Thyroid gland (tissue), 4 donors: ENCODE measurements around the gene CDKN2C. TPM values are rescaled to one million over a fixed set of nuclear protein-coding genes. Genes with fewer than 3 reads are reported as not detected.

Source experiments
- DNase-seq, 2 donors: peaks; one replicate each; pipeline ENCODE4 v3.0.0-alpha.2; 2019
- H3K27ac ChIP-seq, 3 donors: fragments of 200-600 bp; sonication (generic); 1 replicate in 2 of 3; 2 replicates in 1 of 3; pipeline ENCODE4 v1.5.1; 2016 to 2019; ENCODE audit warnings: mild to moderate bottlenecking in 1 of 3, moderate library complexity in 1 of 3
- H3K27me3 ChIP-seq: fragments of 200-600 bp; sonication (generic); one replicate; pipeline ENCODE4 v1.5.1; 2019
- H3K36me3 ChIP-seq, 2 donors: fragments of 200-600 bp; sonication (generic); one replicate each; pipeline ENCODE4 v1.5.1; 2016 to 2019
- H3K4me1 ChIP-seq, 2 donors: fragments of 200-600 bp; sonication (generic); one replicate each; pipeline ENCODE4 v1.5.1; 2017 to 2019
- H3K4me3 ChIP-seq, 3 donors: fragments of 200-600 bp; sonication (generic); replicated peaks in 1 of 3; 1 replicate in 2 of 3; 2 replicates in 1 of 3; pipeline ENCODE4 v1.5.1; 2016; ENCODE audit warnings: mild to moderate bottlenecking in 1 of 3
- H3K9me3 ChIP-seq: fragments of 200-600 bp; sonication (generic); one replicate; pipeline ENCODE4 v1.5.1; 2017
- POLR2A ChIP-seq, 2 donors: fragments of 450-650 bp; IDR thresholded peaks; one replicate each; pipeline ENCODE4 v1.6.1; 2017; ENCODE audit warnings: antibody characterized with exemption in 2 of 2, mild to moderate bottlenecking in 2 of 2, moderate library complexity in 1 of 2
- WGBS, 2 donors: methylation state at CpG; one replicate each; pipeline ENCODE4 v1.1.5; 2017; 5-methylcytosine and 5-hydroxymethylcytosine counted together
- intact Hi-C: fragments of 100-400 bp; cut with DNase I; formaldehyde crosslinking; loops from one replicate; pipeline ENCODE4 v1.15.1; 2023
- total RNA-seq, 4 donors: library from RNA; depleted of rRNA; stranded (reverse); fragments of >200 nt; gene quantifications; one replicate each; pipeline ENCODE4 v1.2.3, GENCODE V29; 2016
- TF ChIP-seq, protein P1 (sequence below), 6 experiments: fragments of 200-600 bp in 3 of 6; fragments of 450-650 bp in 3 of 6; sonication (generic) in 3 of 6; IDR thresholded peaks; one replicate each; pipeline ENCODE4 v1.5.1; 2016 to 2019; ENCODE audit warnings: antibody characterized with exemption in 6 of 6, mild to moderate bottlenecking in 2 of 6, inconsistent platforms in 1 of 6, moderate library complexity in 1 of 6

Gene CDKN2C
- total RNA-seq, 4 donors from 2014 or later = 10.3 to 21.6 (median 11.6) TPM

DNA sequence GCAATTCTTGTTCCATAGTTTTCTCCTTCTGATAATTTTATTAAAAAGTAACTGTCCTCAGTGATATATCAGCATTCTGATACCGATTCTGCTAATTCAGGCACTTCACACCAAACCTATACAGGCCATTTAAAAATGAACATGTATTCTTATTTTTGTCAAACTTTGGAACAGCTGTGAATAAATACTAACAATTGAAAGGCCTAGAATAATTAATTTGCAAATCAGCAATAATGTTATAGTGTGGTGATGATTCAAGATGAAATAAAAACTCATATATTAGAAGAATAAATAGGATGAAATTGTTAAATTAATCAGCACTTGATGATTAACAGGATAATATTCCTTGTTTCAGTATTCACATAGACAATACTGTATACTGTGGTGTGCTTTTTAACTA is 9.9 kb downstream of the CDKN2C start:
- Histone ChIP-seq H3K27me3 (no peaks in the 10 kb centered on the region), H3K4me3 (no peak overlapping the region), H3K27ac (peak overlapping the region in 1 of 3 donors; percentile 95), H3K4me1 (no peaks in the 10 kb centered on the region), H3K9me3 (no peaks in the 10 kb centered on the region), H3K36me3 (no peaks in the 10 kb centered on the region)
- no peak for TF ChIP-seq POLR2A (IDR thresholded peaks at IDR 0.05)
- TF ChIP-seq, protein P1, sequence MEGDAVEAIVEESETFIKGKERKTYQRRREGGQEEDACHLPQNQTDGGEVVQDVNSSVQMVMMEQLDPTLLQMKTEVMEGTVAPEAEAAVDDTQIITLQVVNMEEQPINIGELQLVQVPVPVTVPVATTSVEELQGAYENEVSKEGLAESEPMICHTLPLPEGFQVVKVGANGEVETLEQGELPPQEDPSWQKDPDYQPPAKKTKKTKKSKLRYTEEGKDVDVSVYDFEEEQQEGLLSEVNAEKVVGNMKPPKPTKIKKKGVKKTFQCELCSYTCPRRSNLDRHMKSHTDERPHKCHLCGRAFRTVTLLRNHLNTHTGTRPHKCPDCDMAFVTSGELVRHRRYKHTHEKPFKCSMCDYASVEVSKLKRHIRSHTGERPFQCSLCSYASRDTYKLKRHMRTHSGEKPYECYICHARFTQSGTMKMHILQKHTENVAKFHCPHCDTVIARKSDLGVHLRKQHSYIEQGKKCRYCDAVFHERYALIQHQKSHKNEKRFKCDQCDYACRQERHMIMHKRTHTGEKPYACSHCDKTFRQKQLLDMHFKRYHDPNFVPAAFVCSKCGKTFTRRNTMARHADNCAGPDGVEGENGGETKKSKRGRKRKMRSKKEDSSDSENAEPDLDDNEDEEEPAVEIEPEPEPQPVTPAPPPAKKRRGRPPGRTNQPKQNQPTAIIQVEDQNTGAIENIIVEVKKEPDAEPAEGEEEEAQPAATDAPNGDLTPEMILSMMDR (IDR thresholded peaks at IDR 0.05) = no peak
- WGBS, 2 donors = 88 to 95% methylated on average over 1 of the region's 1 CpG
- DNase-seq = no peak
- intact Hi-C loops = no loop called here

DNA sequence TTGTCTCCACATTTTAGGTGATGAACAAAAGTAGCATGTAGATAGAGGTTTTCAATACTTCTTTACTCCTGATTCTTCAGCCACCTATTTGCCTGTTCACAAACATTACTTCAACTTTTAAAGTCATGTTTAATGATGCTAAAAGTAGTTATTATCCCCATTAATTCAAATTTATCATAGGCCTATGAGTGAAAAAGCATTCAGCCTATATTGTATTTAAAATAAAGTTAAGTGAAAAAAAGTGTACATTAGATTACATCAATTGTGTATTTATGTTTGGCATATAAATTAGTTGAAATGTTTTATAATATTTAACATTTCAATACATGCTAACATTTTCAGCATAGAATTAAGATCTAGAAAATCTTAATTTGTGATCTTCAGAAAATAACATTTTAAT is 10.5 kb downstream of the CDKN2C start:
- DNase-seq = no peak
- H3K4me3 ChIP-seq = no peak overlapping the region
- no peaks in the 10 kb centered on the region for H3K36me3 ChIP-seq
- no peak overlapping the region for H3K27ac ChIP-seq
- no peak for TF ChIP-seq POLR2A (IDR thresholded peaks at IDR 0.05)
- no peaks in the 10 kb centered on the region for H3K9me3 ChIP-seq
- no peaks in the 10 kb centered on the region for H3K4me1 ChIP-seq
- intact Hi-C loops = no loop called here
- H3K27me3 ChIP-seq = no peaks in the 10 kb centered on the region

DNA sequence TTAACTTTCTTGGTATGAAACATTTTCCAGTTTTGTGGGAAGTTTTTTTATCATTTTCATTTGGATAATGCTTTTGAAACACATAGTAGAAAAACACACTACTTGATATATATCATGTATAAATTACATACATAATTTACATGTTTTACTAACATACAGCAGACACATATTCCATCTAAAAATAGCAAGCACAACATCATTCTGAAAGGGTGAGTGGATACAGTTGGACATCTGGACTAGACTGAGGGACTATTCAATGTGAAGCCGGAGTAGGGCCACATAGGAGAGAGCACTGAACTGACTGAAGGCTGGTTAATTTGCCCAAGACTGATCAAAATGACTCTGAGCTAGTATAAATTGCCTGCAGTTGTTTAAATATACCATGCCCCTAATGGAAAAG is 11.7 kb downstream of the CDKN2C start:
- no peak for DNase-seq
- no peaks in the 10 kb centered on the region for H3K36me3 ChIP-seq
- H3K27ac ChIP-seq = peak overlapping the region in 1 of 3 donors; percentile 11
- no peak overlapping the region for H3K4me3 ChIP-seq
- H3K4me1 ChIP-seq = no peaks in the 10 kb centered on the region
- 93 to 96% methylated on average over 1 of the region's 1 CpG for WGBS, 2 donors
- no peaks in the 10 kb centered on the region for H3K27me3 ChIP-seq
- H3K9me3 ChIP-seq = no peaks in the 10 kb centered on the region
- TF ChIP-seq, protein P1 (IDR thresholded peaks at IDR 0.05) = no peak
- no peak for TF ChIP-seq POLR2A (IDR thresholded peaks at IDR 0.05)
- intact Hi-C loops = no loop called here

DNA sequence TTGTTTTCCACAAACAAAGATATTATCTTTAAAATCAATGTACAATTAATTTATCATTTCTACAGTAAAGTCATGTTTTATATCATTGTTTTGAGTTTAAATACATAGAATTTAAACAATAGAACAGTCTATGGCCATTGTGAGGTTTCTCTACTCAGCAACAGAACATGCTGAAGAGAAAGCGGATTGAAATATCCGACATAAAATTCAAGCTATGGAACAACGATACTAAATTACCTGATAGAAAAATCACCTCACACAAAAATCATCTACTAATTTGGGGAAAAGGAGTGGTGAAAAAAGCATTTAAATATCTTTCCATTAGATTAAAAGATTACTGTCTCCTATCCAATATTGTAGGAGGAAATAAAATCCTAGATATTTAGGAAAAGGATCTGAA is 12.6 kb downstream of the CDKN2C start:
- H3K4me1 ChIP-seq = no peaks in the 10 kb centered on the region
- intact Hi-C loops = no loop called here
- no peaks in the 10 kb centered on the region for H3K27me3 ChIP-seq
- H3K36me3 ChIP-seq = no peaks in the 10 kb centered on the region
- H3K9me3 ChIP-seq = no peaks in the 10 kb centered on the region
- no peak overlapping the region for H3K27ac ChIP-seq
- DNase-seq = no peak
- 91 to 95% methylated on average over 3 of the region's 3 CpGs for WGBS, 2 donors
- H3K4me3 ChIP-seq = no peak overlapping the region
- TF ChIP-seq POLR2A (IDR thresholded peaks at IDR 0.05) = no peak
- TF ChIP-seq, protein P1 (IDR thresholded peaks at IDR 0.05) = no peak

DNA sequence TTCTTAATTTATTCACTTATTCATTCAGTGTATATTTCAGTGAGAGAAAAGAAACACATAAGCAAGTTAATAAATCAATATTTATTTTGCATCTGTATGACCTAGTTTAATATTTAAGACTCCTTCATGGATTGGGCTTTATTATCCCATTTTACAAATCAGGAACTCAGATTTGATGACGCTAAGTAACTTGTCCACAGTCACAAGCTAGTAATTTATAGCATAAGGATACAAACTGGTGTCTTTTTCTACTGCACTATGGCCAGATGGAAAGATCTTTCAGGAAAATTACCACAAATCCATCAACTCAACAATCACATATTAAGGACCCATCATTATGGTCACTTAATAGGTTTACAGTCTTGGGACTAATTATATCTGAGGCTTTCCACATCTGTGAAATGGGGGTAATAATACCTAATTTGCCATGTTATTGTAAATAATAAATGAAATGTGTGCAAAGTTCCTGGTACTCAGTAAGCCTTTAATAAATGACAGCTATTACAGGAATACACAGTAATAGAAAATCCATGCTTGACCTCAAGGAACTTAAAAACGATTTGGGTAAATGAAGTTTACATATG is 13.3 kb downstream of the CDKN2C start:
- intact Hi-C loops = no loop called here
- H3K27ac ChIP-seq = no peak overlapping the region
- H3K4me3 ChIP-seq = no peak overlapping the region
- H3K36me3 ChIP-seq = no peaks in the 10 kb centered on the region
- WGBS, 2 donors = 68 to 70% methylated on average over 2 of the region's 2 CpGs
- H3K4me1 ChIP-seq = no peaks in the 10 kb centered on the region
- no peaks in the 10 kb centered on the region for H3K9me3 ChIP-seq
- DNase-seq = no peak
- TF ChIP-seq, protein P1 (IDR thresholded peaks at IDR 0.05) = no peak
- no peak for TF ChIP-seq POLR2A (IDR thresholded peaks at IDR 0.05)
- H3K27me3 ChIP-seq = no peaks in the 10 kb centered on the region

DNA sequence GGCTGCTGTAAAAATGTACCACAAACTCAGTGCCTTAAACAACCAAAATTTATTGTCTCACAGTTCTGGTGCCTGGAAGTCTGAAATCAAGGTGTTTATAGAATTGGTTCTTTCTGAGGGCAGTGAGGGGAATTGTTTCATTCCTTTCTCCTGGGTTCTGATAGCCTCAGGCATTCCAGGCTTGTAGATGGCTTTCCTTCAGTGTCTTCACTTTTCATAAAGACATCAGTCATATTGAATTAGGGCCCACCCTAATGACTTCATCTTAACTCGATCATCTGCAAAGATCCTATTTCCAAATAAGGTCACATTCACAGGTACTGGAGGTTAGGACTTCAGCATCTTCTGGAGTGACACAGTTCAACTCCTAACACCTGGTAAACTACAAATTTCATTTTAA is 15.0 kb downstream of the CDKN2C start:
- H3K27ac ChIP-seq = no peak overlapping the region
- no peak for DNase-seq
- no peaks in the 10 kb centered on the region for H3K9me3 ChIP-seq
- no peak for TF ChIP-seq POLR2A (IDR thresholded peaks at IDR 0.05)
- TF ChIP-seq, protein P1 (IDR thresholded peaks at IDR 0.05) = no peak
- no peaks in the 10 kb centered on the region for H3K27me3 ChIP-seq
- H3K36me3 ChIP-seq = no peaks in the 10 kb centered on the region
- intact Hi-C loops = no loop called here
- H3K4me1 ChIP-seq = no peaks in the 10 kb centered on the region
- H3K4me3 ChIP-seq = no peak overlapping the region
- 34 to 42% methylated on average over 1 of the region's 1 CpG for WGBS, 2 donors
